Upper lobe of left lung (tissue), 6 donors: ENCODE results near the gene ASIC3. TPM values are rescaled to one million over a fixed set of nuclear protein-coding genes. Genes with fewer than 3 reads are reported as not detected.
A peak's percentile ranks its signal among the peaks of the same experiment; 100 is the strongest.

Experiments used
- ATAC-seq, 2 donors: fragments of 200-7000 bp; cut with Tn5 transposase; one replicate each; pipeline ENCODE4 v1.9.1; 2022; ENCODE audit warnings: mild to moderate bottlenecking in 2 of 2, moderate library complexity in 2 of 2; ENCODE audit not compliant: low FRiP score in 2 of 2
- DNase-seq, 2 donors: peaks; one replicate each; pipeline ENCODE4 v3.0.0-alpha.2; 2019 to 2020
- H3K27ac ChIP-seq, 4 donors: fragments of 200-600 bp; sonication (generic); one replicate each; pipeline ENCODE4 v1.5.1; 2016 to 2019
- H3K27me3 ChIP-seq, 4 donors: fragments of 200-600 bp; sonication (generic); one replicate each; pipeline ENCODE4 v1.5.1; 2017 to 2019
- H3K36me3 ChIP-seq, 4 donors: fragments of 200-600 bp; sonication (generic); one replicate each; pipeline ENCODE4 v1.5.1; 2016 to 2019
- H3K4me1 ChIP-seq, 4 donors: fragments of 200-600 bp; sonication (generic); one replicate each; pipeline ENCODE4 v1.5.1; 2018 to 2019
- H3K4me3 ChIP-seq, 4 donors: fragments of 200-600 bp; sonication (generic); one replicate each; pipeline ENCODE4 v1.5.1; 2017 to 2019; ENCODE audit warnings: mild to moderate bottlenecking in 2 of 4, moderate library complexity in 1 of 4
- H3K9me3 ChIP-seq, 4 donors: fragments of 200-600 bp; sonication (generic); one replicate each; pipeline ENCODE4 v1.5.1; 2018 to 2019
- CTCF ChIP-seq, 6 experiments: fragments of 450-650 bp in 4 of 6; fragments of 200-600 bp in 2 of 6; sonication (generic) in 2 of 6; IDR thresholded peaks; one replicate each; pipeline ENCODE4 v1.5.1; 2016 to 2019; ENCODE audit warnings: antibody characterized with exemption in 6 of 6
- EP300 ChIP-seq, 4 donors: sonication (generic); formaldehyde crosslinking; IDR thresholded peaks; one replicate each; pipeline ENCODE4 v1.5.1; 2017; ENCODE audit warnings: antibody characterized with exemption in 4 of 4, control low read depth in 2 of 4
- POLR2A ChIP-seq, 4 donors: fragments of 450-650 bp; IDR thresholded peaks; one replicate each; pipeline ENCODE4 v1.5.1; 2016 to 2017; ENCODE audit warnings: antibody characterized with exemption in 4 of 4, mild to moderate bottlenecking in 2 of 4
- POLR2AphosphoS5 ChIP-seq, 2 donors: sonication (generic); formaldehyde crosslinking; IDR thresholded peaks; one replicate each; pipeline ENCODE4 v1.5.1; 2017; ENCODE audit warnings: antibody characterized with exemption in 2 of 2
- WGBS, 2 donors: methylation state at CpG; one replicate each; pipeline ENCODE4 v1.1.5; 2017 to 2018; 5-methylcytosine and 5-hydroxymethylcytosine counted together
- total RNA-seq, 6 donors: library from RNA; depleted of rRNA in 4 of 6; stranded (reverse); fragments of >200 nt in 4 of 6; gene quantifications; one replicate each; pipeline versions ENCODE4 v1.1.0 to v1.2.1, GENCODE V29; 2016 to 2021
- donor health status: DM: no; HTN: no; CAD: no; lungs with moderate emphysema.
- donor health status: DM: no; HTN: yes; CAD: no; lungs with severe emphysema.

ASIC3 gene
- total RNA-seq, 6 donors from 2014 or later = 2.1 to 37.7 (median 4.0) TPM

DNA sequence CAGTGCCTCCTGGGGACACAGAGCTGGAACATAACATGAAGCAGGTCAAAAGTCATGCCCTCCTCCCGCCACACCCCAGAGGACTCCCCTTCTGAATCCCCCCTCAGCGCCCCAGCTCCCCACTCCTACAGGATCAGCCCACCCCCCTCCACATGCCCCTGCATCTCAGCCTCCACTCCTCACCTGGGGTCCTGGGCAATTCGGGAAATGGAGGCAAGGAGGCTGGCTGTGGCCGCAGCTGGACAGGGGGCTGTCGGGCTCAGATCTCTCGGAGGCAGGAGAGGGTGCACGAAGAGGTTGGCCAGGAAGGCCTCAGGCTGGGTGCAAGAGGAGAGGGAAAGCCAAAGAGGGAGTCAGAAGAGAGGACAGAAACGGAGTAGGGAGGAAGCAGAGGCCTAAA is 31.8 kb upstream of the ASIC3 start:
- H3K27me3 ChIP-seq = peaks cover 0 to 34% (median 14%) of the 10 kb centered on the region in 4 donors
- DNase-seq = no peak
- 81 to 85% methylated on average over 7 of the region's 8 CpGs for WGBS, 2 donors
- no peak overlapping the region for H3K4me3 ChIP-seq
- TF ChIP-seq POLR2AphosphoS5 (IDR thresholded peaks at IDR 0.05) (no peak), EP300 (IDR thresholded peaks at IDR 0.05) (no peak), POLR2A (IDR thresholded peaks at IDR 0.05) (no peak), CTCF (IDR thresholded peaks at IDR 0.05) (no peak)
- ATAC-seq = no peak
- peaks cover 23 to 46% (median 37%) of the 10 kb centered on the region in 4 donors for H3K4me1 ChIP-seq
- H3K36me3 ChIP-seq = peaks cover 0 to 5% (median 0%) of the 10 kb centered on the region in 4 donors
- H3K9me3 ChIP-seq = no peaks in the 10 kb centered on the region
- no peak overlapping the region for H3K27ac ChIP-seq

DNA sequence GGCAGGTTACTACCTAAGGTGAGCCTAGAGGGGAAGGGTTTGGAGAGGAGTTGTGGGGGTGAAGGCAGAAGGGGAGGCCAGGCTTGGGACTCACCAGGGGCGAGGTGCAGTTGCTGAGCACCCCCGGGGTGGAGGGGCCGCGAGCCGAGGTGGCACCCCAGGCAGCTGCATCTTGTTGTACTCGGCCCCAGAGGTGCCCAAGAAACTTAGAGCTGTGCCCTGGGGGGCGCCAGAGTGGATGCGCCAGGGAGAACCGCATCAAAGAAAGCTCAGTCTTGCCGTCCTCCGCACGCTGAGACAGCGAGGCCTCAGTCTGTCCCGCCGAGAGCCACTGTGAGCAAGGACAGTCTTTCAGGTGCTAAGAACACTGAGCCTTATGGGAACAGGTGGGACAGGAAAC is 31.4 kb upstream of the ASIC3 start:
- DNase-seq = peak in 1 of 2 donors; percentile 70
- Histone ChIP-seq H3K27ac (no peak overlapping the region), H3K4me1 (peaks cover 23 to 44% (median 36%) of the 10 kb centered on the region in 4 donors), H3K4me3 (no peak overlapping the region), H3K9me3 (no peaks in the 10 kb centered on the region), H3K36me3 (peaks cover 0 to 5% (median 0%) of the 10 kb centered on the region in 4 donors), H3K27me3 (peaks cover 0 to 34% (median 14%) of the 10 kb centered on the region in 4 donors)
- WGBS, 2 donors = 86 to 90% methylated on average over 14 to 15 of the region's 15 CpGs
- TF ChIP-seq CTCF (IDR thresholded peaks at IDR 0.05) (no peak), EP300 (IDR thresholded peaks at IDR 0.05) (no peak), POLR2AphosphoS5 (IDR thresholded peaks at IDR 0.05) (no peak), POLR2A (IDR thresholded peaks at IDR 0.05) (no peak)
- ATAC-seq = no peak

GRCh38 chr7:151017370-151017952 is 30.9 kb upstream of the ASIC3 start:
- H3K9me3 ChIP-seq = no peaks in the 10 kb centered on the region
- no peak for ATAC-seq
- peaks cover 23 to 38% (median 34%) of the 10 kb centered on the region in 4 donors for H3K4me1 ChIP-seq
- peaks cover 0 to 34% (median 14%) of the 10 kb centered on the region in 4 donors for H3K27me3 ChIP-seq
- peaks cover 0 to 5% (median 0%) of the 10 kb centered on the region in 4 donors for H3K36me3 ChIP-seq
- H3K27ac ChIP-seq = no peak overlapping the region
- 40 to 100% methylated on average over 1 to 13 of the region's 13 CpGs for WGBS, 2 donors
- DNase-seq = no peak
- H3K4me3 ChIP-seq = peak overlapping the region in 2 of 4 donors; percentile 18 to 35
- TF ChIP-seq EP300 (IDR thresholded peaks at IDR 0.05) = no peak
- no peak for TF ChIP-seq POLR2A (IDR thresholded peaks at IDR 0.05)
- no peak for TF ChIP-seq CTCF (IDR thresholded peaks at IDR 0.05)
- no peak for TF ChIP-seq POLR2AphosphoS5 (IDR thresholded peaks at IDR 0.05)

GRCh38 chr7:151017953-151018420 is 30.3 kb upstream of the ASIC3 start:
- Histone ChIP-seq H3K27me3 (peaks cover 0 to 34% (median 14%) of the 10 kb centered on the region in 4 donors), H3K4me3 (peak overlapping the region in 3 of 4 donors; percentile 18 to 35 (median 35)), H3K27ac (no peak overlapping the region), H3K36me3 (peaks cover 0 to 5% (median 0%) of the 10 kb centered on the region in 4 donors), H3K9me3 (no peaks in the 10 kb centered on the region), H3K4me1 (peaks cover 23 to 34% (median 31%) of the 10 kb centered on the region in 4 donors)
- peak; percentile 87 to 94 (median 90) for TF ChIP-seq CTCF (IDR thresholded peaks at IDR 0.05)
- no peak for TF ChIP-seq POLR2A (IDR thresholded peaks at IDR 0.05)
- 5 to 8% methylated on average over 23 to 24 of the region's 34 CpGs for WGBS, 2 donors
- peak; percentile 57 to 96 for DNase-seq
- ATAC-seq = peak; percentile 68 to 79
